Measurements from ENCODE around the gene APOOL.
"Not testable (repeated sequence)": the region's sequence is repeated elsewhere in the genome, so short reads cannot be mapped to it uniquely, and the experiment has no call there.

Gene APOOL

GRCh38 chrX:85003655-85004244 lies at the start of gene APOOL:
TSS of gene APOOL (plus strand) at chrX:85003877. CDS start at chrX:85003913, 36 bp downstream.
- DNase-seq (ENCODE audit: low read depth), result peak; percentile 56

GRCh38 chrX:84956304-84956703 lies 47.4 kb upstream of the APOOL start:
- no peak for DNase-seq (ENCODE audit: low read depth)

GRCh38 chrX:84974803-84975202 lies 28.9 kb upstream of the APOOL start:
- DNase-seq (ENCODE audit: low read depth), result no peak

- not testable (repeated sequence) for DNase-seq (ENCODE audit: low read depth)
Observed at GRCh38 chrX:84991739-84992138, 11.9 kb upstream of the APOOL start.

GRCh38 chrX:84993150-84993549 lies 10.5 kb upstream of the APOOL start:
- DNase-seq (ENCODE audit: low read depth), result no peak

GRCh38 chrX:85001344-85001743 lies 2.3 kb upstream of the APOOL start:
- DNase-seq (ENCODE audit: low read depth), result no peak

GRCh38 chrX:85004255-85004654 lies 578 bp downstream of the APOOL start:
- no peak for DNase-seq (ENCODE audit: low read depth)

GRCh38 chrX:85012098-85012497 lies 8.4 kb downstream of the APOOL start:
- DNase-seq (ENCODE audit: low read depth), result no peak

- DNase-seq (ENCODE audit: low read depth), result not testable (repeated sequence)
Observed at GRCh38 chrX:85015351-85015750, 11.7 kb downstream of the APOOL start.

GRCh38 chrX:85017721-85018120 lies 14.0 kb downstream of the APOOL start:
- DNase-seq (ENCODE audit: low read depth), result no peak

- DNase-seq (ENCODE audit: low read depth), result no peak
Observed at GRCh38 chrX:85018471-85018870, 14.8 kb downstream of the APOOL start.

GRCh38 chrX:85020216-85020615 lies 16.5 kb downstream of the APOOL start:
- no peak for DNase-seq (ENCODE audit: low read depth)

GRCh38 chrX:85024044-85024443 lies 20.4 kb downstream of the APOOL start:
- DNase-seq (ENCODE audit: low read depth), result no peak

- no peak for DNase-seq (ENCODE audit: low read depth)
Observed at GRCh38 chrX:85024562-85024961, 20.9 kb downstream of the APOOL start.

GRCh38 chrX:85026170-85026569 lies 22.5 kb downstream of the APOOL start:
- DNase-seq (ENCODE audit: low read depth), result no peak

GRCh38 chrX:85029043-85029442 lies 25.4 kb downstream of the APOOL start:
- DNase-seq (ENCODE audit: low read depth), result no peak

- DNase-seq (ENCODE audit: low read depth), result no peak
Observed at GRCh38 chrX:85031505-85031904, 27.8 kb downstream of the APOOL start.

- no peak for DNase-seq (ENCODE audit: low read depth)
Observed at GRCh38 chrX:85037114-85037513, 33.4 kb downstream of the APOOL start.

GRCh38 chrX:85051627-85052026 lies 48.0 kb downstream of the APOOL start:
- DNase-seq (ENCODE audit: low read depth), result no peak

- DNase-seq (ENCODE audit: low read depth), result no peak
Observed at GRCh38 chrX:85052205-85052604, 48.5 kb downstream of the APOOL start.

- DNase-seq (ENCODE audit: low read depth), result no peak
Observed at GRCh38 chrX:85052636-85053343, 49.1 kb downstream of the APOOL start.

- no peak for DNase-seq (ENCODE audit: low read depth)
Observed at GRCh38 chrX:85065512-85066198, 62.0 kb downstream of the APOOL start.

GRCh38 chrX:85077247-85077646 lies 73.6 kb downstream of the APOOL start:
- not testable (repeated sequence) for DNase-seq (ENCODE audit: low read depth)

Data from activated gamma-delta T cell treated with anti-CD3 and anti-CD28 coated beads, Interleukin-2, amount 50 U/mL, for 16 hours (primary cell).